GM21619 (cell line): ENCODE results near the gene ZNF708.
"Not testable (repeated sequence)": the region's sequence is repeated elsewhere in the genome, so short reads cannot be mapped to it uniquely, and the experiment has no call there.

Experiments
- ATAC-seq: cut with Tn5 transposase; IDR thresholded peaks from one replicate; pipeline ENCODE4 v1.9.1; 2021; ENCODE audit not compliant: unreplicated experiment

ZNF708 gene

DNA sequence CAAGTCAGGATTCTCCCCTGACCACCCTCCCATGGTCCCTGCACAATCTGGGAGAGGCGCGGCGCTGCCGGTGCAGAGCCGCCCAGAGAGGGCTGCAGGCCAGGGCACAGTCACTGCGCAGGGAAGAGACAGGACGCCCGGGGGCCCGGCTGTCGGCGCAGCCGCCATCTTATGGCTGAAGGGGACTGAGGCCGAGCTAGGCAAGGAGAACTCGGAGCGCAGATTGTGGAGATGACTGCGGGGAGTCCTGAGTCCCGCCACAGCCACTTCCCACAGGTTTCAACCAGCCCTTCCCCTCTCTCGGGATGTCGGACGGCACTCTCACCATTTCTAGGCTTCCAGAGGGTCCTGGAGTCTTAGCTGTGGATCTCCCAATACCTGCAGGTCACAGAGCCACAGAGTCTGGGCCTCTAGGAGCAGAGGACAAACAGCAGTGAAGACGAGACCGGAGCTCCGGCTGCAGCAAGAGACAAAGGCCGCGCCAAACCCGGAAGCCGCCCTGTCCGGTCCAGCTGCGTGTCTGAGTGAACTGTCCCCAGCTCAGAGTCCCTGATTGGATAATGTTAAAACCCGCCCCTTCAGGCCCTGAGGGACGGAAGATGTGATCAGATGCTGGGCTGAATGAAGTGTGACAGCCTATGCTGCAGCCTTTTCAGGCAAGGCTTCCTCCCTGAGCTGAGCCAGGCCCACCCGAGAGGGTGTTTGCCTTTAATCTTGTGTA, at the start of gene ZNF708:
TSS of gene ZNF708 (minus strand) at position 526 of the 721 bp plus-strand sequence. CDS start at position 328, 198 bp downstream.
- peak; percentile 100 for ATAC-seq

DNA sequence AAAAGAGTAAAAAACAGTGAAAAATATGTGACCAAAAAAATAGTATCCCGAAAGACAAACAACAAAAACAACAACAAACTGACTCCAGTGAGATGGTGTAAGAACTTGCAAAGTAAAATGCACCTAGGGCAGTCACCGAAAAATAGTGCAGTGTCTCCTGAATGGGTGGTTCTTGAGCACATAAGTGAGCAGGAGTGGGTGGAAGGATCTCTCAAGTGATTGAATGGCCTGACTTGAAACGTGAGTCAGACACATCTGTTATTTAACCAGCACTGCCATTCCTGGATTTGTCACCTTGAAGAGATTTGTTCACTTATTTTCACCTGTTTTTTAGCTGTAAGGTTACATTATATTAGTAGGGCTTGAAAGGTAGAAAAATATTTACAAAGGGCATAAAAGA, 33.1 kb upstream of the ZNF708 start:
- ATAC-seq = no peak

GRCh38 chr19:21358768-21359451, 29.7 kb upstream of the ZNF708 start, which contains the start of gene ZNF738:
TSS of gene ZNF738 (plus strand) at chr19:21359000. CDS start at chr19:21359141, 141 bp downstream.
- peak; percentile 97 for ATAC-seq

GRCh38 chr19:21352830-21353229, 23.6 kb upstream of the ZNF708 start:
- no peak for ATAC-seq

- ATAC-seq = not testable (repeated sequence)
Observed at GRCh38 chr19:21344841-21345240, 15.6 kb upstream of the ZNF708 start.

GRCh38 chr19:21335721-21336120, 6.5 kb upstream of the ZNF708 start:
- no peak for ATAC-seq

DNA sequence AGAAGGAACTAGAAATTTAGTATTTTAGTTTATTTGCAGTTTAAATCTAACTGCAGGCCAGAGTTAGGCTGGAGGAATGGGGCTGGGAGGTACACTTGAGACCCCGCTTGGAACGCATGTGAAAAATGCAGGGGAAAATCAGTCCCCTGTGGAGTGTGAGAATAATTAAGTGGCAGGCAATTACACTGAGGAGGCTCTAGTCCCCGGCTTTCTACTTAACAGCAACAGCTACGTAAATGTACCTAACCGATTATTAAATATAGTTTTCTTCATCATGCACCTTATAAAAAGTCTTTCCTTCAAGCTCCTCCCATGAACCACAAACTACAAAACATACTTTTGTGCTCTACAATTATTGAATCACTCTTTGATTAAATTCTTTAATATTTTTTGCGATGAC, 804 bp downstream of the ZNF708 start:
- ATAC-seq = no peak

GRCh38 chr19:21326169-21326568, 3.0 kb downstream of the ZNF708 start:
- no peak for ATAC-seq

DNA sequence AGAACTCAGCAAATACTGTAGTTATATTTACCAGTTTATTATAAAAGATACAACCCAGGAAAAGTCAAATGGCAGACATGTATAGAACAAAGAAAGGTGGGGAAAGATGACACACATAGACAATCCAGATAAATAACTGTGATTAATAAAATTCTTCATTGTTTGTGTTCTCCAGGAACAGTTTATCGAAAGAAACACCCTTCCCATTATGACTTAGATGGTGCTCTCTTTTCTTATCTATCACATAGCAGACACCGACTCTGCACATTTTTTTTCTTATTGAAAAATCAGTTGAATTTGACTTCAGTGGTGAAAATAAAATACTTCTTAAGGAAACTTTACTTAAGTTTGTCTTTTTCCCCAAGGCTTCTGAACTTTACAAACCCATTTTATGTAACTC, 6.2 kb downstream of the ZNF708 start:
- no peak for ATAC-seq

DNA sequence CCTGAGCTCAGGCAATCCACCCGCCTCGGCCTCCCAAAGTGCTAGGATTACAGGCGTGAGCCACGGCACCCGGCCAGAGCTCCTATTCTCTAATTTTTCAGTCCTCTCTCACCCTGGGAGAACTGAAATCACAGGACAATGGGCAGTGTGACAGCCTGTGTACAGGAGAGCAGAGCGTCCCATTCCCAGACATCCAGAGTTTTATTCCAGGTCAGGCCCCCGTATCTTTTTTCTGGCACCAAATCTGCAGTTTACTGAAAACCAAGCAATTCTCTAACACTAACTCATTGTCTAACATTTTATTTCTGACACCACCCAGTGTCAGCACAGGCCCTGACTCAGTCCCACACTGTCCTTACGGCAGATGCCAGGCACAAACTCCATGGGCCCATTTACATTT, 6.7 kb downstream of the ZNF708 start:
- ATAC-seq = no peak

DNA sequence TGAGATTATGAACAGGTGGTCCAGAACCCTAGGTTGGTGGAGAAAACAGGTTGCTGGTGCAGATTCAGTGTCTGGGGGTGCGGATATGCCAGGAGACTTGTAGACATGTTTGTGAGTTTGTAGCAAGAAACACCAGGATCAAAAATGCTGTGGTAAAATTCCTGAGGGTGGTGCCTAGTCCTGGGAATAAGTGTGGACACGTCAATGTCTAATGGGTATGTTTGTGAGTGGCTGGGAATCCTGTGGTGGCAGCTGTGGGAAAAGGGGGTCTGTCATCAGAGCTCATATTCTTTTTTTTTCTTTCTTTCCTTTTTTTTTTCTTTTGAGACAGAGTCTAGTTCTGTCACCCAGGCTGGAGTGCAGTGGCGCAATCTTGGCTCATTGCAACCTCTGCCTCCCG, 7.2 kb downstream of the ZNF708 start:
- no peak for ATAC-seq

GRCh38 chr19:21321134-21321533, 8.1 kb downstream of the ZNF708 start:
- no peak for ATAC-seq

DNA sequence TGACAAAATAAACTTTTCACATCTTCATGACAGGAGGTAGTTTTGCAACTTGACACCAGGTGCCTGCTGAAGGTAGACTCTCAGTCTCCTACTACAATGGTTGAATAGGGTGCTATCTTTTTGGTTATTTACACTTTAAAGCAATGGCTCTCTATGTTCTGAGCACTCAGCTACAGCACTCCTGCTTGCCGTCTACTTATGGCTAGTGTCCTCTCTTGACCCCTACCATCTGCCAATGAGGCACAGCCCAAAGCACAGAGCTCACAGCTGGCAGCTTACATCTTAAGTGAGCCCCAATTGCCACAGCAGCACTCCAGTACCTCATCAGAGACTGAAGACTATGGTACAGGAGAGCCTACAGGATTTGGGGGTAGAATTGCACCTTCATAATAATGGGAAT, 11.4 kb downstream of the ZNF708 start:
- ATAC-seq = no peak

DNA sequence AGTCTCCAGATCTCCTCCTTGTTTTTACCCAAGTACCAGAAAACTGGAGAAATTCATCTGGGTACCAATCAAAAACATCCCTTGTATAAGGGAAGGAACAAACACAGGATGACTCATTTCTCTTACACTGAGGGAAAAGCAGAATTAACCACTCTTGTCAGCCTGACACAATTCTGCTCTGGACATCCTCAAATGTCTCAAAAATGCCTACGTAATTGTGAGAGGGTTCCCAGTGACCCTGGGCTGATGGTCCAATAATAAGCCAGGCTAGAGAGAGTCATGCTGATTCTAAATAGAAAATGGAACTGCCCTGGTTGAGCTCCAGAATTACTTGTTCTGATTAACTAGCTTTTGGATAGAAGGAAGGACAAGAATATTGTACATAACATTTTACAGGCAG, 14.5 kb downstream of the ZNF708 start:
- no peak for ATAC-seq

DNA sequence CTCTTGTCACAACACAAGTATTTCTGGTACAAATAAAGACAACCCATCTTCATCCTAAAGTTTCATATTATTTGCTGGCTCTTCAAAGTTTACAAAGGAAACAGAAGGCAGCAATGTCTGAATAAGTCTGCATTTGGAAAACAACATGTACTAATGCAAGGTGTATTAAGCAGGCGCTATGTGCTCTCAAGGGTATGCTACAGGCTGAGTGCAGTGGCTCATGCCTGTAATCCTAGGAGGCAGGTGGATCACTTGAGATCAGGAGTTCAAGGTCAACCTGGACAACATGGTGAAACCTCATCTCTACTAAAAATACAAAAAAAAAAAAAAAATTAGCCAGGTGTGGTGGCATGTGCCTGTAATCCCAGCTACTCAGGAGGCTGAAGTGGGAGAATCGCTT, 16.4 kb downstream of the ZNF708 start:
- ATAC-seq = not testable (repeated sequence)

DNA sequence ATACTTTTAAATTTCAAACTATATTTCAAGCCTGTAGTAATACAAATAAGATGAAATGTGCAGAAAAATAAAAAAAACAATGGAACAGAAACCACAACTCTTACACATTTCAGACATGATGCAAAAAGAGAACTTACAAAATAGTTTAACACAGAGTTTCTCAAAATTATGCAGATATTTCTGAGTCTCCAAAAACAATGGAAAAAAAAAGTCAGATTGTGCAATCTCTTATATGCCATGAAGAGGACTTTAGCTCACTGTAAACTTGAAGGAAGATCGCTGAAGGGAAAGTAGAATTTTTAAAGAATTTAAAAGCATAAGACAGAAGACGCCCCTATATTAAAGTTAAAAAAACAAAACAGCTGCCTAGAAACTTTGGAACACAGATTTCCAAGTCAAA, 20.4 kb downstream of the ZNF708 start:
- ATAC-seq = no peak

DNA sequence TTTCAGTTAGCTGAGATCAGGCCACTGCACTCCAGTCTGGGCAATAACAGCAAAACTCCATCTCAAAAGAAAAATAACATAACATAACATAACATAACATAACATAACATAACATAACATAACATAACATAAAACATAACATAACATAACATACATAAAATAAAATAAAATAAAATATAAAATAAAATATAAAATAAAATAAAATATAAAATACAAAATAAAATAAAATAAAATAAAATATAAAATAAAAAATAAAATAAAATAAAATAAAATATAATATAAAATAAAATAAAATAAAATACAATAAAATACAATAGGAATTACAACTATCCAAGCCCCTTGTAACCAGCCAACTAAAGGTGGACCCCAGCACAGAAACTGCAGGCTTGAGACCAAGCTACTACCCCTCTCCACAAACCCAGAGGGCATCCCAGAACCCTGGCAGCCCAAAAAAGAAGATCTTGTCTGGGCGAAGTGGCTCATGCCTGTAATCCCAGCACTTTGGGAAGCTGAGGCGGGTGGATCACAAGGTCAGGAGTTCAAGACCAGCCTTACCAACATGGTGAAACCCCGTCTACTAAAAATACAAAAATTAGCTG, 22.2 kb downstream of the ZNF708 start:
- ATAC-seq = not testable (repeated sequence)

- not testable (repeated sequence) for ATAC-seq
Observed at GRCh38 chr19:21293768-21294167, 35.4 kb downstream of the ZNF708 start.

DNA sequence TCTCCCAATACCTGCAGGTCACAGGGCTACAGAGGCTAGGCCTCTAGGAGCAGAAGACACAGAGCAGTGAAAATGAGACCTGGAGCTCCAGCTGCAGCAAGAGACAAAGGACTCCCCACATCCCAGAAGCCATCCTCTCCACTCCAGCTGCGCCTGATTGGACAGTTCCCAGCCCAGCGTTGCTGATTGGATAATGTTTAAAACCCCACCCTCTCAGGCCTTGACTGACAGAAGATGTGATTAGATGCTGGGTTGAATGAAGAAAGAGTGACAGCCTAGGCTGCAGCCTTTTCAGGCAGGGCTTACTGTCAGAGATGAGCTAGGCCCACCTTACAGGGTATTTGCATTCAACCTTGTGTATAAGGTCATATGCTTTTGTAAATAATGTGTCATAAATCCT, 59.4 kb downstream of the ZNF708 start:
- ATAC-seq = no peak

GRCh38 chr19:21264891-21265290, 64.3 kb downstream of the ZNF708 start:
- no peak for ATAC-seq

DNA sequence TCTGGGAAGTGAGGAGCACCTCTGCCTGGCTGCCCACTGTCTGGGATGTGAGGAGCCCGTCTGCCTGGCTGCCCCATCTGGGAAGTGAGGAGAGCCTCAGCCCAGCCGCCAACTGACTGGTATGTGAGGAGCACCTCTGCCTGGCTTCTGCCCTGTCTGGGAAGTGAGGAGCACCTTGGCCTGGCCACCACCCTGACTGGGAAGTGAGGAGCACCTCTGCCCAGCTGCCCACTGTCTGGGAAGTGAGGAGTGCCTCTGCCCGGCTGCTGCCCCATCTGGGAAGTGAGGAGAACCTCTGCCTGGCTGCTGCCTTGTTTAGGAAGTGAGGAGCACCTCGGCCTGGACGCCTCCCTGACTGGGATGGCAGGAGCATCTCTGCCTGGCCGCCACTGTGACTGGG, 64.8 kb downstream of the ZNF708 start:
- no peak for ATAC-seq

DNA sequence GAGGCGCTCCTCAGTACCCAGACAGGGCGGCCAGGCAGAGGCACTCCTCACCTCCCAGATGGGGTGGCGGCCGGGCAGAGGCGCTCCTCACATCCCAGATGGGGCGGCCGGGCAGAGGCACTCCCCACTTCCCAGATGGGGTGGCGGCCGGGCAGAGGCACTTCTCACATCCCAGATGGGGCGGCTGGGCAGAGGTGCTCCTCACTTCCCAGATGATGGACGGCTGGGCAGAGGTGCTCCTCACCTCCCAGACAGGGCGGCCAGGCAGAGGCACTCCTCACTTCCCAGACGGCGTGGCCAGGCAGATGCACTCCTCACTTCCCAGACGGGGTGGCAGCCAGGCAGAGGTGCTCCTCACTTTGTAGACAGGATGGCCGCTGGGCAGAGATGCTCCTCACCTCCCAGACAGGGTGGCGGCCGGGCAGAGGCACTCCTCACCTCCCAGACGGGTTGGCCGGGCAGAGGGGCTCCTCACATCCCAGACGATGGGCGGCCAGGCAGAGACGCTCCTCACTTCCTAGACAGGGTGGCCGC, 68.3 kb downstream of the ZNF708 start:
- ATAC-seq = not testable (repeated sequence)
